GM12878 (cell line): ENCODE measurements around the gene TLR9.

Experiments
- CTCF ChIP-seq, 3 experiments: IDR thresholded peaks in 2 of 3; conservative IDR thresholded peaks in 1 of 3; 2 replicates each; pipeline ENCODE4 v1.5.1; 2011; ENCODE audit warnings: low read depth in 3 of 3, low read length in 3 of 3, mild to moderate bottlenecking in 3 of 3, control low read depth in 2 of 3, moderate library complexity in 2 of 3, inconsistent platforms in 1 of 3, mixed read lengths in 1 of 3; ENCODE audit not compliant: control insufficient read depth in 2 of 3, insufficient read depth in 1 of 3; ENCODE audit errors: extremely low read depth in 1 of 3
- MEF2A ChIP-seq: IDR thresholded peaks from 2 replicates; pipeline ENCODE4 v1.6.1; 2011; ENCODE audit warnings: low read depth, mild to moderate bottlenecking, low read length, moderate library complexity; ENCODE audit not compliant: insufficient read depth
- PKNOX1 ChIP-seq: fragments of 450-650 bp; IDR thresholded peaks from 2 replicates; pipeline ENCODE4 v1.6.1; 2016; ENCODE audit warnings: mild to moderate bottlenecking
- POLR2A ChIP-seq: IDR thresholded peaks from 2 replicates; pipeline ENCODE4 v1.6.1; 2011; ENCODE audit warnings: low read depth, mild to moderate bottlenecking, low read length
- POLR2AphosphoS5 ChIP-seq: IDR thresholded peaks from 2 replicates; pipeline ENCODE4 v1.6.1; 2011; ENCODE audit warnings: mild to moderate bottlenecking, low read length, inconsistent platforms
- SIN3A ChIP-seq: IDR thresholded peaks from 2 replicates; pipeline ENCODE4 v1.6.1; 2012; ENCODE audit warnings: low read depth, low read length, improper control_type of control experiment
- SP1 ChIP-seq: IDR thresholded peaks from one replicate; pipeline ENCODE4 v1.6.1; 2011; ENCODE audit warnings: low read depth, low read length
- TAF1 ChIP-seq: IDR thresholded peaks from 2 replicates; pipeline ENCODE4 v1.6.1; 2011; ENCODE audit warnings: mild to moderate bottlenecking, low read depth, low read length, borderline replicate concordance
- ZBED1 ChIP-seq: IDR thresholded peaks from 2 replicates; pipeline ENCODE4 v1.6.1; 2016; ENCODE audit warnings: borderline replicate concordance
- ZNF622 ChIP-seq: fragments of 450-650 bp; IDR thresholded peaks from 2 replicates; pipeline ENCODE4 v1.6.1; 2017; ENCODE audit warnings: mild to moderate bottlenecking, inconsistent platforms

- TF ChIP-seq SIN3A, result no peak
- TF ChIP-seq SP1, result no peak
- TF ChIP-seq PKNOX1, result no peak
- TF ChIP-seq TAF1, result no peak
- TF ChIP-seq POLR2A, result no peak
- no peak for TF ChIP-seq MEF2A
- TF ChIP-seq ZNF622, result no peak
- no peak for TF ChIP-seq ZBED1
- TF ChIP-seq POLR2AphosphoS5, result no peak
- no peak for TF ChIP-seq CTCF (IDR thresholded peaks at IDR 0.05 in 2 of 3, conservative IDR thresholded peaks at IDR 0.05 in 1 of 3; ENCODE audit: control insufficient read depth in 2 of 3, extremely low read depth in 1 of 3, insufficient read depth in 1 of 3, low read depth in 3 of 3, low read length in 3 of 3)
These were observed 1.7 kb downstream of the TLR9 start for GRCh38 chr3:52223449-52224408.
